NT2/D1 (cell line): ENCODE data around the gene FAM24B.

Experiments
- SUZ12 ChIP-seq: IDR thresholded peaks from 2 replicates; pipeline ENCODE4 v1.6.1; 2011; ENCODE audit not compliant: insufficient read length, insufficient read depth; ENCODE audit errors: extremely low read depth
- YY1 ChIP-seq: IDR thresholded peaks from 2 replicates; pipeline ENCODE4 v1.6.1; 2011; ENCODE audit not compliant: insufficient read length, insufficient read depth
- ZNF274 ChIP-seq: IDR thresholded peaks from 2 replicates; pipeline ENCODE4 v1.6.1; 2011; ENCODE audit warnings: mild to moderate bottlenecking, low read depth, low read length

DNA sequence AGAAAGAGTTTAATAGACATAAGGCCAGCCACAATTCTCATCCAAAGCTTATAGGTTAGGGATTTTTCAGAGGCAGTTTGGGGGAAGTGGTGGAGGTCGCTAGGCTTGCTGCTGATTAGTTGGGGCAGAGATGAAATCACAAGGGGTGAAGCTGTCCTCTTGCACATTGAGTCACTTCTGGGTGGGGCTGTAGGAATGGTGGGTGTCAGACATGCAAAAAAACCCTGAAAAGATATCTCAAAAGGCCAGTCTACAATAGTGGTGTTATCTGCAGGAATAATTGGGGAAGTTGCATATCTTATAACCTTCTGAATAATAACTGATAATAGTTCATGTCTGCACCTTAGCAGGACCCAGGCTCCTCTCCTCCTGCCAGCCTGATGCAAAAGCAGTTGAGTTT lies 2.1 kb downstream of the FAM24B start:
- TF ChIP-seq YY1: no peak
- TF ChIP-seq SUZ12: no peak
- no peak for TF ChIP-seq ZNF274
